Measurements from ENCODE around the gene ZNF57.
"Not testable (repeated sequence)": the region's sequence is repeated elsewhere in the genome, so short reads cannot be mapped to it uniquely, and the experiment has no call there.

ZNF57 gene

DNA sequence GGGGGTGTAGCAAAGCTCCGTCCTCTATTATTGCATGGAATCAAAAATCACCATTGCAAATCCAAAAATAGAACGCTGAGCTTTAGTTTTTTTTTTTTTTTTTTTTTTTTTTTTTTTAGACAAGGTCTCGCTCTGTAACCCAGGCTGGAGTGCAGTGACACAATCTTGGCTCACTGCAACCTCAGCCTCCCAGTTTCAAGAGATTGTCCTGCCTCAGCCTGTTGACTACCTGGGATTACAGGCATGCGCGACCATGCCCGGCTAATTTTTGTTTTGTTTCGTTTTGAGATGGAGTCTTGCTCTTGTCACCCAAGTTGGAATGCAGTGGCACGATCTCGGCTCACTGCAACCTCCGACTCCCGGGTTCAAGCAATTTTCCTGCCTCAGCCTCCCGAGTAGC lies 59.4 kb downstream of the ZNF57 start:
- DNase-seq, result no peak

- DNase-seq, result no peak
Observed at GRCh38 chr19:2962018-2962670, 61.4 kb downstream of the ZNF57 start.

DNA sequence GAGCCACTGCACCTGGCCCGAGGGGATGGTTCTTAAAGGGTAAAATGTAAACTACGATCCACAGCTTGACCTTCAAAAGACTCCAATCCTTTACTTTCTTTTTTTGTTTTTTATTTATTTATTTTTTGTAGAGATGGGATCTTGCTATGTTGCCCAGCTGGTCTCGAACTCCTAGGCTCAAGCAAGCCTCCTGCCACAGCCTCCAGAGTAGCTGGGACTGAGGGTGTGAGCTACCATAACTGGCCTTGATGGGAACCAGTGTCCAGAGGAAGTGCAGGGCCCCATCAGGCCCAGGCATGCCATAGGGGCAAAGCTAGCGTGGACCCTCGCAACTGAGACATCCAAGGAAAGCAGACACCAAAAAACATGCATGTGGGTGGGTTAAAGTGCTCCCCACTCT lies 62.4 kb downstream of the ZNF57 start:
- no peak for DNase-seq

DNA sequence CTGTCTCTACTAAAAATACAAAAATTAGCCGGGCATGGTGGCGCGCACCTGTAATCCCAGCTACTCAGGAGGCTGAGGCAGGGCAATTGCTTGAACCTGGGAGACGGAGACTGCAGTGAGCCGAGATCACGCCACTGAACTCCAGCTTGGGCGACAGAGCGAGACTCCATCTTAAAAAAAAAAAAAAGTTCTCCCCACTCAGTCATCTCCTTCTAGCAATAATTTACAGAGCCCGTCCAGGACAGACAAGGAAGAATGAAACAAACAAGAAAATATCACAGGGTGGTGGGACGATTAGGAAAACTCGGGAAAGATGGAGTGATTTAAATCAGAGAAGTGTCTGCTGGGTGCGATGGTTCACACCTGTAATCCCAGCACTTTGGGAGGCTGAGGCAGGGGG lies 62.9 kb downstream of the ZNF57 start:
- DNase-seq, result not testable (repeated sequence)

GRCh38 chr19:2964874-2965273 lies 64.1 kb downstream of the ZNF57 start:
- no peak for DNase-seq

- no peak for DNase-seq
Observed at GRCh38 chr19:2967972-2968371, 67.2 kb downstream of the ZNF57 start.

Measured in activated CD8-positive, alpha-beta memory T cell treated with anti-CD3 and anti-CD28 coated beads, Interleukin-2, amount 50 U/mL, for 48 hours (primary cell).